B cell (primary cell): ENCODE data around the gene CHRNA1.

Source experiments
- CTCF ChIP-seq: fragments of 200-600 bp; IDR thresholded peaks from one replicate; pipeline ENCODE4 v1.8.0; 2022; ENCODE audit warnings: antibody characterized with exemption, mild to moderate bottlenecking
- EZH2 ChIP-seq: IDR thresholded peaks from 2 replicates; pipeline ENCODE4 v1.6.1; 2012; ENCODE audit warnings: borderline replicate concordance, low read depth, mild to moderate bottlenecking, moderate library complexity, low read length; ENCODE audit not compliant: insufficient read depth, poor library complexity, severe bottlenecking

- TF ChIP-seq CTCF (no peak), EZH2 (no peak)
Observed at GRCh38 chr2:174807931-174808330, 43.7 kb upstream of the CHRNA1 start.
